Right cardiac atrium (tissue), 5 donors: ENCODE measurements around the gene APOC4. TPM values are rescaled to one million over a fixed set of nuclear protein-coding genes. Genes with fewer than 3 reads are reported as not detected.

Source experiments
- ATAC-seq, 2 donors: fragments of 200-7000 bp; cut with Tn5 transposase; one replicate each; pipeline versions ENCODE4 v1.8.0 to v1.9.1; 2020; ENCODE audit warnings: moderate library complexity in 2 of 2, mild to moderate bottlenecking in 1 of 2
- DNase-seq, 3 donors: peaks; one replicate each; pipeline ENCODE4 v3.0.0-alpha.2; 2020
- H3K27ac ChIP-seq: one replicate; pipeline ENCODE4 v1.5.1; 2013; ENCODE audit warnings: mild to moderate bottlenecking, low read length, control low read depth, moderate library complexity
- H3K27me3 ChIP-seq: one replicate; pipeline ENCODE4 v1.6.1; 2013; ENCODE audit not compliant: control insufficient read depth, insufficient read depth
- H3K4me1 ChIP-seq: one replicate; pipeline ENCODE4 v1.6.1; 2013; ENCODE audit warnings: low read length; ENCODE audit not compliant: control insufficient read depth, insufficient read depth
- H3K4me3 ChIP-seq: one replicate; pipeline ENCODE4 v1.5.1; 2013; ENCODE audit warnings: low read length, control low read depth
- H3K9me3 ChIP-seq: one replicate; pipeline ENCODE4 v1.6.1; 2013; ENCODE audit warnings: low read length; ENCODE audit not compliant: control insufficient read depth
- whole genome bisulfite sequencing: extraction: QIAGEN DNeasy Blood & Tissue Kit; methylation state at CpG from one replicate; pipeline ENCODE4 v1.1.7; 2013; 5-methylcytosine and 5-hydroxymethylcytosine counted together
- intact Hi-C, 4 donors: fragments of 100-400 bp; cut with DNase I; formaldehyde crosslinking; loops; one replicate each; pipeline versions ENCODE4 v1.11.0 to v1.14.0; 2022 to 2023
- polyA plus RNA-seq: library from polyadenylated mRNA; stranded (reverse); fragments of 200-250 nt; gene quantifications from one replicate; pipeline ENCODE4 v1.2.3, GENCODE V29; 2013
- total RNA-seq, 4 donors: library from RNA; stranded (reverse); fragmentation: NEBNext Ultra II Directional; extraction: Animal tissue kit (Norgen Biotek cat#: 25700); gene quantifications; one replicate each; pipeline ENCODE4 v1.2.1, GENCODE V29; 2021
- donor health status: healthy with polysubstance abuse.
- donor health status: DM: no; HTN: yes; CAD: no.
- donor health status: DM: no; HTN: no; CAD: no.
- donor health status: DM: no; HTN: yes; CAD: no; lungs with severe emphysema.
- donor health status: DM: yes; HTN: yes; CAD: no.

Gene APOC4
- total and polyA plus RNA-seq, 5 donors, result not detected

DNA sequence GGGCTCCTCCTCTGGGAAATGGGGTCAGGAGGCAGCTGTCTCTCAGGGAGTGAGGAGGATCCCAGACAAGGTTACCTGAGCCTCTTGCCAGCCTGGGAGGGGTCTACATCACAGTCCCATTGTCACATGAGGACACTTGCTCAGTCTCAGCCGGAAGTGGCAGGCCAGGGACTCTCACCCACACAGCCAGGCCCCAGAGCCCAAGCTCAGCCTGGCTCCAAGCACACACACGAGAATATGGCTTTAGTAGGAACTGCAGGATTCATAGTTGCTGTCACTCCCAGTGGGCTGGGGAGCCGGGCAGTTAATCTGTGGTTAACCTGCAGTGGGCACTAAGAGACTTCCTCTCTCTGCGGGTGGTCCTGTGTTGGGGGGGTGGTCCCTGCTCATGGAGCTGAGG lies 43.4 kb downstream of the APOC4 start:
- intact Hi-C loops, result no loop called here
- ATAC-seq, result no peak
- WGBS, result 83% methylated on average over 4 of the region's 4 CpGs
- Histone ChIP-seq H3K27ac (no peak overlapping the region), H3K9me3 (no peaks in the 10 kb centered on the region), H3K4me1 (no peaks in the 10 kb centered on the region), H3K27me3 (no peaks in the 10 kb centered on the region), H3K4me3 (no peak overlapping the region)
- DNase-seq, result no peak

DNA sequence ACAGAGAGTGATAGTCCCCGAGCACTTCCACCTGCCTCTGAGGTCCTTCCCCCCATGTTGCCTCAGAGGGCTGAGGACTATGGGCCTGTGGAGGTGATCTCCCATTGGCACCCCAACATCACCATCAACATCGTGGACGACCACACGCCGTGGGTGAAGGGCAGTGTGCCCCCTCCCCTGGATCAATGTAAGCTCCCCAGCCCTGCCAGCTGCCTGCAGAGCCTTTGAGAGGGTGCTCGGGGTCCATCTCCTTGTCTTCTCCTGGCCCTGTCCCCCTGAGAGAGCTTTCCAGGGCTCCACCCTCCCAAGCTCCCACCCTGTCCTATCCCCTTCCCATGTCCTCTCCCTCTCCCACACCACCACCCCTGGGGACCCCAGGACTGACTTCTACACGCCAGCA lies 44.4 kb downstream of the APOC4 start:
- no peaks in the 10 kb centered on the region for H3K27me3 ChIP-seq
- no peak overlapping the region for H3K27ac ChIP-seq
- no peaks in the 10 kb centered on the region for H3K9me3 ChIP-seq
- WGBS, result 88% methylated on average over 7 of the region's 7 CpGs
- intact Hi-C loops, result no loop called here
- no peak for ATAC-seq
- no peak overlapping the region for H3K4me3 ChIP-seq
- no peak for DNase-seq
- H3K4me1 ChIP-seq, result no peaks in the 10 kb centered on the region

DNA sequence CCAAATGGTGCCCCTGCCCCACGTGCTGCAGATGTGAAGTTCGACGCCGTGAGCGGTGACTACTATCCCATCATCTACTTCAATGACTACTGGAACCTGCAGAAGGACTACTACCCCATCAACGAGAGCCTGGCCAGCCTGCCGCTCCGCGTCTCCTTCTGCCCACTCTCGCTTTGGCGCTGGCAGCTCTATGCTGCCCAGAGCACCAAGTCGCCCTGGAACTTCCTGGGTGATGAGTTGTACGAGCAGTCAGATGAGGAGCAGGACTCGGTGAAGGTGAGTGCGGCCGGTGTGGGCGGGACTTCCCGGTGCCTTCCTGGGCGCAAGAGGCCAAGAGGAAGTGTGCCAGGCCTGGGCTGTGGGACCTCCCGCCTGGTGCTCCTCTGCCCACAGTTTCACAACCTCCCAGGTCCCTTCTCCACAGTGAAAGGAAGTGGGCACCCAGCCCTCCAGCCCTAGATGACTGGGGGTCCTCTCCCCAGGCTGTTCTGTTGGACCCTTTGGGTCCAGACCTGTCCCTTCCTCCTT lies 45.2 kb downstream of the APOC4 start:
- WGBS, result 88% methylated on average over 20 of the region's 20 CpGs
- no peaks in the 10 kb centered on the region for H3K4me1 ChIP-seq
- DNase-seq, result peak in 1 of 3 donors; percentile 47
- H3K9me3 ChIP-seq, result no peaks in the 10 kb centered on the region
- no peak overlapping the region for H3K4me3 ChIP-seq
- intact Hi-C loops, result no loop called here
- no peak overlapping the region for H3K27ac ChIP-seq
- no peaks in the 10 kb centered on the region for H3K27me3 ChIP-seq
- ATAC-seq, result no peak

DNA sequence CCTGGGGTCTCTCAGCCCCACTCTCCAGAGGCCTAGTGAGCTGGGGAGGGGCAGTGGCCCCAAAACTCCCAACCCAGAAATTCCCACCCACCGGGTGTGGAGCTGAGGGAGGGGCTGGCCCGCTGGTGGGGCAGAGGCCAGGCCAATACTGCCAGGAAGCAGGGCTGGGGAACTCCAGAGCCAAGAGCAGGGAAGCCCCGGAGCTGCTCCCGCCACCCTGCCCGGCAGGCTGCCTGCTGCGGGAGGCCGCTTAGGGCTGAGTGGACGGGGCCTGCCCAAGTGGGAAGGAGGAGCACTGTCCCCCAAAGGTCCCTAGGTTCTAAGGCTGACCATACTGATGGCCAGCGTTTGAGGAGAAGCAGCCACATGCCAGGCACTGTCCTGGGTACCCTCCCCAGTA lies 46.2 kb downstream of the APOC4 start:
- Histone ChIP-seq H3K27me3 (no peaks in the 10 kb centered on the region), H3K27ac (no peak overlapping the region), H3K4me1 (no peaks in the 10 kb centered on the region), H3K9me3 (no peaks in the 10 kb centered on the region), H3K4me3 (no peak overlapping the region)
- DNase-seq (no peak), ATAC-seq (no peak)
- WGBS, result 82% methylated on average over 9 of the region's 9 CpGs
- intact Hi-C loops, result no loop called here

DNA sequence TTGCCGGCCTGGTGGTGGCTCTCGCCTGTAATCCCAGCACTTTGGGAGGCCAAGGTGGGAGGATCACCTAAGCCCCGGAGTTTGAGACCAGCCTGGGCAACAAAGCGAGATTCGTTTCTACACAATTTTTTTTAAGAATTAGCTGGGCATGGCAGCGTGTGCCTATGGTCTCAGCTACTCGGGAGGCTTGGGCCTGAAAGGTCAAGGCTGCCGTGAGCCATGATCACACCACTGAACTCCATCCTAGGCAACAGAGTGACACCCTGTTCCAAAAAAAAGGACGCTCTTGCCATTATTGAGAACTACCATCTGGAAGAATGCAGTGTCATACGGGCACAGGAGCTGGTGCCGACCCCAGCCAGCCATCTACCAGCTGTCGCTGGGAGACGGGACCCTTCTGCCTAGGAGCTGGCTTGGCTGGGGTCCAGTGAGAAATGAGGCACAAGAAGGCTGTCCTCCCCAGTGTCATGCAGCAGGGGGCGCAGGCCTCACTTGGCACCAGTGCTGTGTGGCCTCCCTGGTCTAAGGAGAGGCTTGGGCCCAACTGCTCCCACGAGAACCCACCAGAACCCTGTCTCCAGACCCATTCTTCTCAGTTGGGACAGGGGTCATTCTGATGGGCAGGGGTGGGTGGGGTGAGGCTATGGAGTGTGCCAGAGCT lies 47.0 kb downstream of the APOC4 start:
- DNase-seq (peak; percentile 73 to 88 (median 81)), ATAC-seq (peak; percentile 9 to 34)
- intact Hi-C loops, result no loop called here
- no peak overlapping the region for H3K27ac ChIP-seq
- H3K9me3 ChIP-seq, result no peaks in the 10 kb centered on the region
- H3K4me1 ChIP-seq, result no peaks in the 10 kb centered on the region
- WGBS, result 74% methylated on average over 15 of the region's 15 CpGs
- no peaks in the 10 kb centered on the region for H3K27me3 ChIP-seq
- no peak overlapping the region for H3K4me3 ChIP-seq

DNA sequence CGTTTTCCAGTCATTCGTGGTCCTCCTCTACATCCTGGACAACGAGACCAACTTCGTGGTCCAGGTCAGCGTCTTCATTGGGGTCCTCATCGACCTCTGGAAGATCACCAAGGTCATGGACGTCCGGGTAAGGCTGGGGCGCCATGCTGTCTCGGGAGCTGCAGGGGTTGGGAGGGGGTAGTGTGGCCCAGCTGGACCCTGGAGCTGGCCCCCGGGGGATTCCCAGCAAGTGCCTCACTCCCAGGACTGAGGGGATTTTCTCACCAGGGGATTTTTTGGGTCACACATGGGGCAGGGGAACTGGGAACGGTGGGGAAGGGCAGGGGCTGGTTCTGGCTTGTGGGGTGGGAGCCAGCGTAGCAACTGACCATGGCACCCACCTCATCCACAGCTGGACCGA lies 48.4 kb downstream of the APOC4 start:
- Histone ChIP-seq H3K27ac (no peak overlapping the region), H3K9me3 (no peaks in the 10 kb centered on the region), H3K4me3 (no peak overlapping the region), H3K27me3 (no peaks in the 10 kb centered on the region), H3K4me1 (no peaks in the 10 kb centered on the region)
- no peak for ATAC-seq
- intact Hi-C loops, result no loop called here
- no peak for DNase-seq
- 90% methylated on average over 14 of the region's 14 CpGs for WGBS

DNA sequence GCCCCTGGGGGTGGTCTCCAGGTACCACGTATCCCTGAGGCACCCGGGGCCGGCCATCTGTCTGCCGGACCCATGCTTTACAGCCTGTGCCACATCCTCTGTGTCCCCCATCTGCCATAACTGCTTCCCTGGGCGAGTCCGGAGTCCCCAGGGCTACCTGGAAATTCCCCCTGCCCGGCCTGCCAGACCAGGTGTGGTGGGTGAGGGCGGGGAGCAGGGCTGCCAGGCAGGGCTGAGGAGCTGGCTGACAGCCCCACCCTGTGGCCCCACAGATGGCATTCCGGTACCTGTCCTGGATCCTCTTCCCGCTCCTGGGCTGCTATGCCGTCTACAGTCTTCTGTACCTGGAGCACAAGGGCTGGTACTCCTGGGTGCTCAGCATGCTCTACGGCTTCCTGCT lies 48.9 kb downstream of the APOC4 start:
- Histone ChIP-seq H3K27ac (no peak overlapping the region), H3K9me3 (no peaks in the 10 kb centered on the region), H3K4me3 (no peak overlapping the region), H3K4me1 (no peaks in the 10 kb centered on the region), H3K27me3 (no peaks in the 10 kb centered on the region)
- intact Hi-C loops, result no loop called here
- ATAC-seq (no peak), DNase-seq (peak in 1 of 3 donors; percentile 46)
- WGBS, result 93% methylated on average over 12 of the region's 12 CpGs

DNA sequence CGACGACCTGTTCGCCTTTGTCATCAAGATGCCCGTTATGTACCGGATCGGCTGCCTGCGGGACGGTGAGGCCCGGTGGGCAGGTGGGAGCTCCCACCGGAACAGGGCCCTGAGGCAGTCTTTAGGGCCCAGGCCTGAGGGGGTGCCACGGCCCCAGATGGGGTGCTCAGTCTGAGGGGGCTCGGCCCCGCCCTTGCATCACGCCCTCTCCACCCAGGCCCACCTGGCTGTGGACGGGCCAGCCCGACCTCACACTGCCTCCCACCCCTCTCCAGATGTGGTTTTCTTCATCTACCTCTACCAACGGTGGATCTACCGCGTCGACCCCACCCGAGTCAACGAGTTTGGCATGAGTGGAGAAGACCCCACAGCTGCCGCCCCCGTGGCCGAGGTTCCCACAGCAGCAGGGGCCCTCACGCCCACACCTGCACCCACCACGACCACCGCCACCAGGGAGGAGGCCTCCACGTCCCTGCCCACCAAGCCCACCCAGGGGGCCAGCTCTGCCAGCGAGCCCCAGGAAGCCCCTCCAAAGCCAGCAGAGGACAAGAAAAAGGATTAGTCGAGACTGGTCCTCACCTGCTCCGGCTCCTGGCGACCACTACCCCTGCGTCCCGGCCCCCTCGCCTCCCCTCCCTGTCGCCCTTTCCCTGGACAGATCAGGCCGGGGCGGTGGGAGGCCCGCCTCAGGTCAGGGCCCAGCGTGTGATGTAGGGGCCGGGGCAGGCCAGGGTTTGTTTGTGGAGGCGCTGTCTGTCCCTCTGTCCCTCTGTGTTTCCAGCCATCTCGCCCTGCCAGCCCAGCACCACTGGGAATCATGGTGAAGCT lies 50.5 kb downstream of the APOC4 start:
- Histone ChIP-seq H3K27ac (no peak overlapping the region), H3K4me3 (no peak overlapping the region), H3K27me3 (no peaks in the 10 kb centered on the region), H3K9me3 (no peaks in the 10 kb centered on the region), H3K4me1 (no peaks in the 10 kb centered on the region)
- intact Hi-C loops, result no loop called here
- WGBS, result 93% methylated on average over 44 of the region's 44 CpGs
- no peak for DNase-seq
- no peak for ATAC-seq

DNA sequence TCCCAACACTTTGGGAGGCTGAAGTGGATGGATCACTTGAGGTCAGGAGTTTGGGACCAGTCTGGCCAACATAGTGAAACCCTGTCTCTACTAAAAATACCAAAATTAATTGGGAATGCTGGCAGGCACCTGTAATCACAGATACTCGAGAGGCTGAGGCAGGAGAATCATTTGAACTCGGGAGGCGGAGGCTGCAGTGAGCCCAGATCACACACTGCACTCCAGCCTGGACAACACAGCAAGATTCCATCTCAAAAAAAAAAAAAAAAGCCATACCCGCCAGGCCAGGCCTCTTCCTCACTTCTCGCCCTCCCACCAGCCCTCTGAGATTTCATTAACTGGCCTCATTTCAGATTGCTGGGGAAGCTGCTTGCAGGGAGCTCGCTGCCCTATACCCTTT lies 51.5 kb downstream of the APOC4 start:
- Histone ChIP-seq H3K4me3 (no peak overlapping the region), H3K4me1 (no peaks in the 10 kb centered on the region), H3K27ac (no peak overlapping the region), H3K27me3 (no peaks in the 10 kb centered on the region), H3K9me3 (no peaks in the 10 kb centered on the region)
- 82% methylated on average over 6 of the region's 6 CpGs for WGBS
- intact Hi-C loops, result no loop called here
- no peak for ATAC-seq
- no peak for DNase-seq

DNA sequence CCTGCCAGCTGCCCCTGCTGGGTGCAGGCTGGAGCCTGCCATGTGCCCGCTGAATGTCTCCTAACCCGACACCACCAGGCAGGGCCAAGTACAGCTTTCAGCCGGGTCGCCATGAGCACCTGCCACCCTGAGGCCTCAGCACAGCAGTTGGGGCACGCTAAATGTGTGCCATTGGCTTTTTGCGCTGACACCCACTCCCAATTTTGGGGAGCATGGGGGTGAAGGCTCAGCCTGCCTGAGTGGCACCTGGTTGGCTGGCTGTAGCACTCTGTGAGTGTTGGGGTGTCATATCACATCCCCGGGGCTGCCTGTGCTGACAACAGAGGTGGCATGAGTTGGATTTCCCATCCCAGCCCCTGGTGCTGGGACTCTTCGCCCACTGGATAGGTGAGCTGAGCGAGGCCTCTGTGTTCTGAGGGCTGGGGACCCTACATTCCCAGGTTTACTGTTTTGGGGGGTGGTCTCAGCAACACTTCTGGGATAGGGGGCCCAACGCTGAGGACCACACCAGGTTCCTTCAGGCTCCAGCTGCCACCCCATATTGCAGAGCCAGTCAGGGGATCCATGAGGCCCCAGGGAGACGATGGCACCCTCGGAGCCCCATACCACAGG lies 52.0 kb downstream of the APOC4 start:
- H3K27me3 ChIP-seq, result no peaks in the 10 kb centered on the region
- no peak for ATAC-seq
- no peaks in the 10 kb centered on the region for H3K9me3 ChIP-seq
- no peak overlapping the region for H3K27ac ChIP-seq
- WGBS, result 88% methylated on average over 12 of the region's 12 CpGs
- no peak for DNase-seq
- H3K4me1 ChIP-seq, result no peaks in the 10 kb centered on the region
- intact Hi-C loops, result no loop called here
- H3K4me3 ChIP-seq, result no peak overlapping the region
